Astrocyte of the cerebellum (primary cell): ENCODE results near the gene CACNA1G.

Experiments
- DNase-seq: peaks from one replicate; pipeline ENCODE4 v3.0.0-alpha.2; 2011; ENCODE audit warnings: low read depth
- H3K4me3 ChIP-seq: 2 replicates; pipeline ENCODE4 v1.5.1; 2011; ENCODE audit warnings: mild to moderate bottlenecking, low read depth, low read length, moderate library complexity
- CTCF ChIP-seq: IDR thresholded peaks from 2 replicates; pipeline ENCODE4 v1.5.1; 2012; ENCODE audit warnings: low read length, low read depth, moderate library complexity, mild to moderate bottlenecking; ENCODE audit errors: missing control alignments
- in situ Hi-C: cut with HindIII; loops from 2 replicates; pipeline ENCODE4 v1.10.0; 2017; ENCODE audit warnings: low sequenced_read_pairs

The CACNA1G gene

GRCh38 chr17:50517504-50518383, 42.8 kb upstream of the CACNA1G start:
- no peak for TF ChIP-seq CTCF
- in situ Hi-C loops: no loop called here
- no peak overlapping the region for H3K4me3 ChIP-seq
- no peak for DNase-seq

GRCh38 chr17:50518384-50519023, 42.0 kb upstream of the CACNA1G start:
- no peak for TF ChIP-seq CTCF
- no peak for DNase-seq
- no peak overlapping the region for H3K4me3 ChIP-seq
- in situ Hi-C loops: no loop called here

- H3K4me3 ChIP-seq: no peak overlapping the region
- in situ Hi-C loops: no loop called here
- DNase-seq: no peak
- TF ChIP-seq CTCF: no peak
Observed at GRCh38 chr17:50519141-50519834, 41.2 kb upstream of the CACNA1G start.

- in situ Hi-C loops: no loop called here
Observed at GRCh38 chr17:50520483-50520882, 40.0 kb upstream of the CACNA1G start.

GRCh38 chr17:50521514-50521913, 39.0 kb upstream of the CACNA1G start:
- no peak for TF ChIP-seq CTCF
- no peak overlapping the region for H3K4me3 ChIP-seq
- in situ Hi-C loops: no loop called here
- no peak for DNase-seq

More at GRCh38 chr17:50520483-50520882, 40.0 kb upstream of the CACNA1G start:
- TF ChIP-seq CTCF: no peak
- no peak for DNase-seq
- no peak overlapping the region for H3K4me3 ChIP-seq

GRCh38 chr17:50522766-50523165, 37.7 kb upstream of the CACNA1G start:
- in situ Hi-C loops: no loop called here

More at GRCh38 chr17:50522766-50523165, 37.7 kb upstream of the CACNA1G start:
- TF ChIP-seq CTCF: no peak
- no peak overlapping the region for H3K4me3 ChIP-seq
- DNase-seq: no peak
